ENCODE results near the gene ITLN1.
"Not testable (repeated sequence)": the region's sequence is repeated elsewhere in the genome, so short reads cannot be mapped to it uniquely, and the experiment has no call there.

ITLN1 gene

GRCh38 chr1:160882582-160882981, 2.4 kb downstream of the ITLN1 start:
- DNase-seq: no peak

GRCh38 chr1:160881264-160881663, 3.7 kb downstream of the ITLN1 start:
- not testable (repeated sequence) for DNase-seq

GRCh38 chr1:160880216-160880615, 4.8 kb downstream of the ITLN1 start:
- no peak for DNase-seq

- DNase-seq: no peak
Measured at GRCh38 chr1:160879056-160879455, 5.9 kb downstream of the ITLN1 start.

- no peak for DNase-seq
Measured at GRCh38 chr1:160877221-160877620, 7.8 kb downstream of the ITLN1 start.

- DNase-seq: no peak
Measured at GRCh38 chr1:160876311-160876710, 8.7 kb downstream of the ITLN1 start.

GRCh38 chr1:160875591-160875990, 9.4 kb downstream of the ITLN1 start:
- DNase-seq: not testable (repeated sequence)

GRCh38 chr1:160874935-160875334, 10.0 kb downstream of the ITLN1 start:
- DNase-seq: no peak

- no peak for DNase-seq
Measured at GRCh38 chr1:160868141-160868540, 16.8 kb downstream of the ITLN1 start.

GRCh38 chr1:160867651-160868050, 17.3 kb downstream of the ITLN1 start:
- not testable (repeated sequence) for DNase-seq

GRCh38 chr1:160866695-160867260, 18.2 kb downstream of the ITLN1 start:
- DNase-seq: no peak

GRCh38 chr1:160866001-160866694, 18.8 kb downstream of the ITLN1 start:
- DNase-seq: no peak

- DNase-seq: no peak
Measured at GRCh38 chr1:160865337-160865736, 19.6 kb downstream of the ITLN1 start.

- no peak for DNase-seq
Measured at GRCh38 chr1:160864173-160864572, 20.8 kb downstream of the ITLN1 start.

GRCh38 chr1:160863774-160864131, 21.2 kb downstream of the ITLN1 start:
- no peak for DNase-seq

- DNase-seq: no peak
Measured at GRCh38 chr1:160863061-160863773, 21.8 kb downstream of the ITLN1 start.

- DNase-seq: no peak
Measured at GRCh38 chr1:160862203-160863060, 22.5 kb downstream of the ITLN1 start, which contains the start of gene CD244. CD244 (minus strand) TSS chr1:160862887; CDS start chr1:160862677, 210 bp downstream.

- no peak for DNase-seq
Measured at GRCh38 chr1:160860840-160861505, 24.0 kb downstream of the ITLN1 start.

- no peak for DNase-seq
Measured at GRCh38 chr1:160859166-160859565, 25.8 kb downstream of the ITLN1 start.

- DNase-seq: no peak
Measured at GRCh38 chr1:160858507-160858906, 26.5 kb downstream of the ITLN1 start.

- DNase-seq: no peak
Measured at GRCh38 chr1:160858097-160858496, 26.9 kb downstream of the ITLN1 start.

- DNase-seq: no peak
Measured at GRCh38 chr1:160855181-160855981, 29.6 kb downstream of the ITLN1 start.
